Smooth muscle cell of the umbilical artery (primary cell): ENCODE measurements around the gene PLA2G2E. TPM values are rescaled to one million over a fixed set of nuclear protein-coding genes. Genes with fewer than 3 reads are reported as not detected.

Experiments used
- total RNA-seq: library from RNA; depleted of rRNA; stranded (reverse); fragments of >200 nt; gene quantifications from 2 replicates; pipeline ENCODE4 v1.2.3, GENCODE V29; 2014

PLA2G2E gene
- not detected in 2 replicates for total RNA-seq

GRCh38 chr1:19923137-19923952 is at the start of gene PLA2G2E:
TSS of gene PLA2G2E (minus strand) at chr1:19923617. CDS start at chr1:19923559, 58 bp downstream.

GRCh38 chr1:19882111-19883071 is 41.0 kb downstream of the PLA2G2E start, which contains the start of gene OTUD3:
TSS of gene OTUD3 (plus strand) at chr1:19882395. CDS start at chr1:19882514, 119 bp downstream.

Other genes starting within 250 kb of the PLA2G2E start
- gene TMCO4, start 123.7 kb downstream of the PLA2G2E start, total RNA-seq: 5.0 and 6.6 TPM in 2 replicates
- gene RNF186, start 108.3 kb downstream of the PLA2G2E start, total RNA-seq: not detected in 2 replicates
- 7.7 and 10.3 TPM in 2 replicates for gene OTUD3, start 41.2 kb downstream of the PLA2G2E start, total RNA-seq
- not detected in 2 replicates for gene PLA2G2A, start 56.0 kb upstream of the PLA2G2E start, total RNA-seq
- gene PLA2G5, start 146.6 kb upstream of the PLA2G2E start, total RNA-seq: not detected in 2 replicates
- gene PLA2G2D, start 195.9 kb upstream of the PLA2G2E start, total RNA-seq: not detected in 2 replicates
- gene PLA2G2F, start 215.7 kb upstream of the PLA2G2E start, total RNA-seq: not detected in 2 replicates